Upper lobe of left lung (tissue), 6 donors: ENCODE measurements around the gene CERS6. TPM values are rescaled to one million over a fixed set of nuclear protein-coding genes. Genes with fewer than 3 reads are reported as not detected.
"Not testable (repeated sequence)": the region's sequence is repeated elsewhere in the genome, so short reads cannot be mapped to it uniquely, and the experiment has no call there.

Experiments
- ATAC-seq, 2 donors: fragments of 200-7000 bp; cut with Tn5 transposase; one replicate each; pipeline ENCODE4 v1.9.1; 2022; ENCODE audit warnings: mild to moderate bottlenecking in 2 of 2, moderate library complexity in 2 of 2; ENCODE audit not compliant: low FRiP score in 2 of 2
- DNase-seq, 2 donors: peaks; one replicate each; pipeline ENCODE4 v3.0.0-alpha.2; 2019 to 2020
- H3K27ac ChIP-seq, 4 donors: fragments of 200-600 bp; sonication (generic); one replicate each; pipeline ENCODE4 v1.5.1; 2016 to 2019
- H3K27me3 ChIP-seq, 4 donors: fragments of 200-600 bp; sonication (generic); one replicate each; pipeline ENCODE4 v1.5.1; 2017 to 2019
- H3K36me3 ChIP-seq, 4 donors: fragments of 200-600 bp; sonication (generic); one replicate each; pipeline ENCODE4 v1.5.1; 2016 to 2019
- H3K4me1 ChIP-seq, 4 donors: fragments of 200-600 bp; sonication (generic); one replicate each; pipeline ENCODE4 v1.5.1; 2018 to 2019
- H3K4me3 ChIP-seq, 4 donors: fragments of 200-600 bp; sonication (generic); one replicate each; pipeline ENCODE4 v1.5.1; 2017 to 2019; ENCODE audit warnings: mild to moderate bottlenecking in 2 of 4, moderate library complexity in 1 of 4
- H3K9me3 ChIP-seq, 4 donors: fragments of 200-600 bp; sonication (generic); one replicate each; pipeline ENCODE4 v1.5.1; 2018 to 2019
- EP300 ChIP-seq, 4 donors: sonication (generic); formaldehyde crosslinking; IDR thresholded peaks; one replicate each; pipeline ENCODE4 v1.5.1; 2017; ENCODE audit warnings: antibody characterized with exemption in 4 of 4, control low read depth in 2 of 4
- POLR2A ChIP-seq, 4 donors: fragments of 450-650 bp; IDR thresholded peaks; one replicate each; pipeline ENCODE4 v1.5.1; 2016 to 2017; ENCODE audit warnings: antibody characterized with exemption in 4 of 4, mild to moderate bottlenecking in 2 of 4
- POLR2AphosphoS5 ChIP-seq, 2 donors: sonication (generic); formaldehyde crosslinking; IDR thresholded peaks; one replicate each; pipeline ENCODE4 v1.5.1; 2017; ENCODE audit warnings: antibody characterized with exemption in 2 of 2
- WGBS, 2 donors: methylation state at CpG; one replicate each; pipeline ENCODE4 v1.1.5; 2017 to 2018; 5-methylcytosine and 5-hydroxymethylcytosine counted together
- total RNA-seq, 6 donors: library from RNA; depleted of rRNA in 4 of 6; stranded (reverse); fragments of >200 nt in 4 of 6; gene quantifications; one replicate each; pipeline versions ENCODE4 v1.1.0 to v1.2.1, GENCODE V29; 2016 to 2021
- TF ChIP-seq, protein P1 (sequence below), 6 experiments: fragments of 450-650 bp in 4 of 6; fragments of 200-600 bp in 2 of 6; sonication (generic) in 2 of 6; IDR thresholded peaks; one replicate each; pipeline ENCODE4 v1.5.1; 2016 to 2019; ENCODE audit warnings: antibody characterized with exemption in 6 of 6
- donor health status: DM: no; HTN: no; CAD: no; lungs with moderate emphysema.
- donor health status: DM: no; HTN: yes; CAD: no; lungs with severe emphysema.

The CERS6 gene
- total RNA-seq, 6 donors from 2014 or later: 7.3 to 24.7 (median 16.6) TPM

DNA sequence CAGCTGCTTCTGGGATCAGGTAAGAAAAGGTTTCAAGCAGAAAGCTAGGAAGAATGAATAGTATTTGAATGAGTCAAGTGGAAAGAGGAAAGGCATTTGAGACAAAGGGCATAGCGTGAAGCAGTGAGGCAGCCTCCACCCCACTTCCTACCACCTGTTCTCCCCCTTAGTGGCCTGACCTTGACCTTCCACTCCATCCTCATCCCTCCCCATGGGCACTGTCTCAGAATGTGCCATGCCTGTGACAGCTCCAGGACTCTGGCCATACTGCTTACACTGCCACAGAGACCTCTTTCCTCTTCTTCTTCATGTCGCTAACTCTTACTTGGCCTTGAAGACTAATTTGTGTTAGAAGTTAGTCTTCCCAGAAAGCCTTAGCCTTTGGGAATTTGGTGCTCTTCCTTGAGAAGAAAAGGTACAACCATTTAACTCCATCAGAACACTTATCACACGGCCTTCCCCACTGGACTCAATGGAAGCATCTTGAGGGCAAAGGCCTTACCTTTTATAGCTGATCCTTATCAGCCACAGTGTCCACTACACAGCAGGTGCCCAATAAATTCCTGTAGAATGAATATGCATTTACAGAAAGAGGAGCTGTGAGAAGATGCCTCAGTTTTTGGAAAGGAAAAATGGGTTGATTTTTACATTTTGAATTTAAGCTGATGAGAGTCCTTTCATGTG, 331.2 kb downstream of the CERS6 start:
- no peaks in the 10 kb centered on the region for H3K9me3 ChIP-seq
- H3K27ac ChIP-seq: no peak overlapping the region
- 94% methylated on average over 3 of the region's 3 CpGs for WGBS, 2 donors
- DNase-seq: no peak
- no peaks in the 10 kb centered on the region for H3K27me3 ChIP-seq
- no peak overlapping the region for H3K4me3 ChIP-seq
- no peak for ATAC-seq
- peaks cover 0 to 4% (median 0%) of the 10 kb centered on the region in 4 donors for H3K4me1 ChIP-seq
- no peak for TF ChIP-seq POLR2AphosphoS5 (IDR thresholded peaks at IDR 0.05)
- TF ChIP-seq, protein P1, sequence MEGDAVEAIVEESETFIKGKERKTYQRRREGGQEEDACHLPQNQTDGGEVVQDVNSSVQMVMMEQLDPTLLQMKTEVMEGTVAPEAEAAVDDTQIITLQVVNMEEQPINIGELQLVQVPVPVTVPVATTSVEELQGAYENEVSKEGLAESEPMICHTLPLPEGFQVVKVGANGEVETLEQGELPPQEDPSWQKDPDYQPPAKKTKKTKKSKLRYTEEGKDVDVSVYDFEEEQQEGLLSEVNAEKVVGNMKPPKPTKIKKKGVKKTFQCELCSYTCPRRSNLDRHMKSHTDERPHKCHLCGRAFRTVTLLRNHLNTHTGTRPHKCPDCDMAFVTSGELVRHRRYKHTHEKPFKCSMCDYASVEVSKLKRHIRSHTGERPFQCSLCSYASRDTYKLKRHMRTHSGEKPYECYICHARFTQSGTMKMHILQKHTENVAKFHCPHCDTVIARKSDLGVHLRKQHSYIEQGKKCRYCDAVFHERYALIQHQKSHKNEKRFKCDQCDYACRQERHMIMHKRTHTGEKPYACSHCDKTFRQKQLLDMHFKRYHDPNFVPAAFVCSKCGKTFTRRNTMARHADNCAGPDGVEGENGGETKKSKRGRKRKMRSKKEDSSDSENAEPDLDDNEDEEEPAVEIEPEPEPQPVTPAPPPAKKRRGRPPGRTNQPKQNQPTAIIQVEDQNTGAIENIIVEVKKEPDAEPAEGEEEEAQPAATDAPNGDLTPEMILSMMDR (IDR thresholded peaks at IDR 0.05): no peak
- TF ChIP-seq POLR2A (IDR thresholded peaks at IDR 0.05): no peak
- TF ChIP-seq EP300 (IDR thresholded peaks at IDR 0.05): no peak
- H3K36me3 ChIP-seq: no peaks in the 10 kb centered on the region

DNA sequence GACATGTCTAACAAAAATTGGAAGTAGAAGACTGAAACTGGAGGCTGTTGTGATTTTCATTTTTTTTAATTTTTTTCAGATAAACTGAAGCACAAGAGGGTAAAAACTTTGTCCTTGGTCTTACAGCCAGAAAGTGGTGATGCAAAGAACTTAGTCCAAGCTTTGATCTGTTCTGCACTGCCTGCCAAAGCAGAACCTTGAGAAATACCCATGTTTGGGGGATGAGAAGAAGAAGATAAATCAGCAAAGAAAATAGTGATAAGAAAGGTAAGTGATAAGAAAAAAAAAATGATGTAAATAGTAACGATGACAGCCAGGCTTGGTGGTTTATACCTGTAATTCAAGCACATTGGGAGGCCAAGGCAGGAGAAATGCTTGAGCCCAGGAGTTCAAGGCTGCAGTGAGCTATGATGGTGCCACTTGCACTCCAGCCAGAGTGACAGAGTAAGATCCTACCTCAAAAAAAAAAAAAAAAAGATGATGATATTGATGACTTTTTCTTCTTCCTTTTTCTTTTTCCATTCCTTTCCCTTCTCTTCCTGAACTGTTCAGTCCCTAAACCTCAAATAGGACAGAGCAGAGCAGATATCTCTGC, 331.8 kb downstream of the CERS6 start:
- no peak for ATAC-seq
- Histone ChIP-seq H3K27ac (no peak overlapping the region), H3K9me3 (no peaks in the 10 kb centered on the region), H3K27me3 (no peaks in the 10 kb centered on the region), H3K4me1 (peaks cover 0 to 4% (median 0%) of the 10 kb centered on the region in 4 donors), H3K4me3 (no peak overlapping the region), H3K36me3 (no peaks in the 10 kb centered on the region)
- TF ChIP-seq, protein P1 (IDR thresholded peaks at IDR 0.05): no peak
- no peak for TF ChIP-seq POLR2AphosphoS5 (IDR thresholded peaks at IDR 0.05)
- WGBS, 2 donors: 92 to 97% methylated on average over 1 of the region's 1 CpG
- DNase-seq: no peak

DNA sequence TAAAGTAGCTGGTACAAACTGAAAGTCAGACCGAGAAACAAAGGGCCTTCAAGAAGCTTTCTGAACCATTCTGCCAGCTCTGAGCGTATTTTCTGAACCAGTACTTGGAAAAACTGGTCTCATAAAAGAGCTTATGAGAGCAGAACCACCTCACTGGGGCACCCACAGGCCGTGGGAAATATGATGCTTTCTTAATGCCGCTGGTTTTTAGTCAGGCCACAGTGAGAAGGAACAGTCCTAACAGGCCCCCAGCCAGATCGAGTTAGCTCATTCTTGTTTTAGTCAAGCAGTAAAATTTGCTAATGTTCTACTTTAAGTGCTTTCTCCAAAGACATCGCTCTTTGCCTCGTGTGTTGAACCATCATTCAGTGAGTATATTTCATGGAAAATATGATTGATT, 333.7 kb downstream of the CERS6 start:
- Histone ChIP-seq H3K27me3 (no peaks in the 10 kb centered on the region), H3K4me3 (no peak overlapping the region), H3K27ac (peak overlapping the region in 2 of 4 donors; percentile 1 to 74), H3K36me3 (no peaks in the 10 kb centered on the region), H3K4me1 (peaks cover 0 to 4% (median 0%) of the 10 kb centered on the region in 4 donors), H3K9me3 (no peaks in the 10 kb centered on the region)
- 66 to 71% methylated on average over 7 of the region's 7 CpGs for WGBS, 2 donors
- TF ChIP-seq POLR2A (IDR thresholded peaks at IDR 0.05): no peak
- TF ChIP-seq POLR2AphosphoS5 (IDR thresholded peaks at IDR 0.05): no peak
- TF ChIP-seq, protein P1 (IDR thresholded peaks at IDR 0.05): no peak
- no peak for TF ChIP-seq EP300 (IDR thresholded peaks at IDR 0.05)
- no peak for ATAC-seq
- DNase-seq: no peak

DNA sequence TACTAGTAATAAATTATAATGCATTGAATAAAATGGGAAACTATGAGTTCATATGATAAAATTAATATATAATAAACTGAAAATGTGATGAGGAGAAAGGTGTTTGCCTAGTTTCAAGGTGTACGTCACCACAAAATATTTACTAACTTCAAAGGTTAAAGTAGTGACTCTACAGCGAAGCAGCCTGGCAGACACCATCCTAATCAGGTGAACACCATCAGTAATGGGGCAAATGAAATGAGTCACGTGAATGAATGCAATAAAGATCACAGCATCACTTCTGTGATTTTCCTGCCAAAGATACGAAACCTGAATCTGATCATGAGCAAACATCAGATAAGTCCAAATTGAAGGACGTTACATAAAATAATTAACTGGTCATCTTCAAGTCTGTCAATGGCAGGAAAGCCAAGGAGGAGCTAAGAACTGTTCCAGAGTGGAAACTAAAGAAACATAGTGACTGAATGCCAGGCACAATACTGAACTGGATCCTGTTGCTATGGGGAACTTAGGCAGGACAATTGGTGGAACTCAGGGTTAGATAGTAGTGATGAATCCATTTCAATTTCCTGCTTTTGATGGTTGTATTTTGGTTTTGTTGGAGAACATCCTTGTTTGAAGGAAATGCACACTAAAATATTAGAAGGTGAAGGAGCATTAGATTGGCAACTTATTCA, 334.3 kb downstream of the CERS6 start:
- Histone ChIP-seq H3K4me1 (peaks cover 0 to 4% (median 0%) of the 10 kb centered on the region in 4 donors), H3K4me3 (no peak overlapping the region), H3K27ac (peak overlapping the region in 2 of 4 donors; percentile 1 to 74), H3K36me3 (no peaks in the 10 kb centered on the region), H3K9me3 (no peaks in the 10 kb centered on the region), H3K27me3 (no peaks in the 10 kb centered on the region)
- no peak for DNase-seq
- WGBS, 2 donors: 62 to 73% methylated on average over 5 of the region's 5 CpGs
- TF ChIP-seq POLR2AphosphoS5 (IDR thresholded peaks at IDR 0.05) (peak; percentile 11 to 21), EP300 (IDR thresholded peaks at IDR 0.05) (no peak)
- ATAC-seq: peak in 1 of 2 donors; percentile 11

DNA sequence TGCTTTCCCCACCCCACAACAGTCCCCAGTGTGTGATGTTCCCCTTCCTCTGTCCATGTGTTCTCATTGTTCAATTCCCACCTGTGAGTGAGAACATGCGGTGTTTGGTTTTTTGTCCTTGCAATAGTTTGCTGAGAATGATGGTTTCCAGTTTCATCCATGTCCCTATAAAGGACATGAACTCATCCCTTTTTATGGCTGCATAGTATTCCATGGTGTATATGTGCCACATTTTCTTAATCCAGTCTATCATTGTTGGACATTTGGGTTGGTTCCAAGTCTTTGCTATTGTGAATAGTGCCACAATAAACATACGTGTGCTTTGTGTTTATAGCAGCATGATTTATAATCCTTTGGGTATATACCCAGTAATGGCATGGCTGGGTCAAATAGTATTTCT, 335.1 kb downstream of the CERS6 start:
- H3K27me3 ChIP-seq, DNase-seq, H3K4me3 ChIP-seq, H3K27ac ChIP-seq, ATAC-seq, H3K36me3 ChIP-seq, H3K9me3 ChIP-seq, H3K4me1 ChIP-seq: not testable (repeated sequence)
- 77 to 87% methylated on average over 2 of the region's 2 CpGs for WGBS, 2 donors
